ENCODE measurements around the gene RAB7A.

RAB7A gene

GRCh38 chr3:128855569-128855968 lies 129.6 kb downstream of the RAB7A start:
- no peak for DNase-seq

DNA sequence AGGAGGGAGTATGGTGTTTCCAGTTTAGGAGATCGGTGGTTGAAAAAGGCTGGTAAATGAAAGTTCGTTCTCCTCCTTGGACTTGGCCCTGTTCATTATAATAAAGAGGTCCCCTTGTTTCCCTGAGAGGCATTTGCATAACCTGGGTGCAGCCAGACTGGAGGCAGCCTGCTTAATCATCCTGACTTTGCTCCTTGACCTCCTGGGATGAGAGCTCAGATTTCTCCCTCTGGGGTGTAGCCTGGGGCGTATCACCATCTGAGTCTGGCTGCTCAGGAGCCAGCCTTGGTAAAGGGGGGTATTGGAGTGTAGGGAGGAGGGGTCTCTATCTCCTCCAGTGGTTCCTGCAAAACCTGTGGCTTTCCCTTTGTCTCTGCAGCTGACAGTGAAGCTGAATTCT lies 132.2 kb downstream of the RAB7A start:
- DNase-seq, result no peak

DNA sequence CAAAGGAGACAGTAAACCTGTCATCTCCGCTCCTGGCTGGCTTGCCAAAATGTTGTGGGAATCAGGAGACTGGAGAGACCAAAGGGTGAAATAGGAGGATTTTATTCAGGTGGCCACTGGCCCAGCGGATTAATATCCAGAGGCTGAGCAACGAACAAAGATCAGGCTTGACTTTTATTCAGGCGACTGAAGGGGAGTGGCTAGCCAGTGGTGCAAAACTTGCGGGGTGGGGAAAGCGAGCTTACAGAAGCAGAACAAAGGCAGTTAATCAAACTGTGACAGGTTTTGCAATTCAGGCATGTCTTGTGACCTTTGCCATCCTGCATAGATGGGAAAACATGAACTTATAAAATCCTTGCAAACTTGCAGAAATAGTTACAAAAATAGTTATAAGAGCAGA lies 133.6 kb downstream of the RAB7A start:
- no peak for DNase-seq

DNA sequence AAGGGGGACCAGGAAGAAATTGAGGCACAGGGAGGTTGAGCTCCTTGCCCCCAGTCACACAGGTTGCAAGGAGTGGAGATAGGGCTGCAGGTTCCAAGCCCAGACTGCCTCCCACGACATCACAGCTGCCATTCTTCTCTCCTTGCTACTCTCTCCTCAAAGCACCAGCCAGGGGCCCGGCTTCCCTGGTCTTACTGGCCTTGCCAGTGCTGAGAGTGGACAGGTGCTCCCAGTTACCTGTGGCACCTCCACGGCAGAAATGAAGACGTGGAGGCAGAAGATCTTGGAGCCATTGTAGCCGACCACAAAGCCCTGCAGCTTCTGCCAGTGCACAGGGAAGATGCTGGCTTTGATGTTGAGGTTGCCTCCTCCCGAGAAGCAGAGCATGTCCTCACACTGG lies 135.5 kb downstream of the RAB7A start:
- no peak for DNase-seq

DNA sequence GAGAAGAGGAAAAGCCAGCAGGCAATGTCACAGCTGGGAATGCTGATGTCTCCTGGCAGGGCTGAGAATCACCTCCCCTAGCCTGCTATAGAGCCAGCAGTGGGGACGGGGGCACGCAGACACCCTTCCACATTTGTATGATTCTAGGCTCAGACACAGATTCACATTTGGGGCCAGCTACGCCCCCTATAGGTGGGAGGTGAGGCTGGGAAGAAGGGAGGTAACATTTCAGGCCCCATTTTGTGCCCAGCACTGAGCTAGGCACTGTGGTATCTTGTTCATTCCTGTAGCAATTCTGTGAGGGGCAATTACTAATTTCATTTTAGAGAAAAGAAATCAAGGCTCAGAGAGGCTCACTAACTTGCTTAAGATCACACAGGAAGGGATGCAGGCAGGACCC lies 137.6 kb downstream of the RAB7A start:
- DNase-seq, result no peak

All from NCI-H2081 (cell line).